Vagina (tissue), 2 donors: ENCODE data around the gene MSH3.

Experiments
- POLR2A ChIP-seq, 2 donors: fragments of 450-650 bp; IDR thresholded peaks; one replicate each; pipeline ENCODE4 v1.6.1; 2017; ENCODE audit warnings: antibody characterized with exemption in 2 of 2, mild to moderate bottlenecking in 2 of 2, moderate library complexity in 2 of 2
- POLR2AphosphoS5 ChIP-seq, 2 donors: sonication (generic); formaldehyde crosslinking; IDR thresholded peaks; one replicate each; pipeline ENCODE4 v1.9.0; 2017; ENCODE audit warnings: antibody characterized with exemption in 2 of 2, mild to moderate bottlenecking in 2 of 2, low read depth in 1 of 2; ENCODE audit not compliant: insufficient read depth in 1 of 2
- TF ChIP-seq, protein P1 (sequence below), 3 experiments: fragments of 450-650 bp in 2 of 3; fragments of 200-600 bp in 1 of 3; sonication (generic) in 1 of 3; IDR thresholded peaks; one replicate each; pipeline ENCODE4 v1.5.1; 2017 to 2019; ENCODE audit warnings: antibody characterized with exemption in 3 of 3, mild to moderate bottlenecking in 2 of 3, moderate library complexity in 2 of 3

GRCh38 chr5:80921026-80921425 is 266.6 kb downstream of the MSH3 start:
- TF ChIP-seq, protein P1, sequence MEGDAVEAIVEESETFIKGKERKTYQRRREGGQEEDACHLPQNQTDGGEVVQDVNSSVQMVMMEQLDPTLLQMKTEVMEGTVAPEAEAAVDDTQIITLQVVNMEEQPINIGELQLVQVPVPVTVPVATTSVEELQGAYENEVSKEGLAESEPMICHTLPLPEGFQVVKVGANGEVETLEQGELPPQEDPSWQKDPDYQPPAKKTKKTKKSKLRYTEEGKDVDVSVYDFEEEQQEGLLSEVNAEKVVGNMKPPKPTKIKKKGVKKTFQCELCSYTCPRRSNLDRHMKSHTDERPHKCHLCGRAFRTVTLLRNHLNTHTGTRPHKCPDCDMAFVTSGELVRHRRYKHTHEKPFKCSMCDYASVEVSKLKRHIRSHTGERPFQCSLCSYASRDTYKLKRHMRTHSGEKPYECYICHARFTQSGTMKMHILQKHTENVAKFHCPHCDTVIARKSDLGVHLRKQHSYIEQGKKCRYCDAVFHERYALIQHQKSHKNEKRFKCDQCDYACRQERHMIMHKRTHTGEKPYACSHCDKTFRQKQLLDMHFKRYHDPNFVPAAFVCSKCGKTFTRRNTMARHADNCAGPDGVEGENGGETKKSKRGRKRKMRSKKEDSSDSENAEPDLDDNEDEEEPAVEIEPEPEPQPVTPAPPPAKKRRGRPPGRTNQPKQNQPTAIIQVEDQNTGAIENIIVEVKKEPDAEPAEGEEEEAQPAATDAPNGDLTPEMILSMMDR (IDR thresholded peaks at IDR 0.05), result no peak
- TF ChIP-seq POLR2AphosphoS5 (IDR thresholded peaks at IDR 0.05; ENCODE audit: insufficient read depth in 1 of 2, low read depth in 1 of 2) (no peak), POLR2A (IDR thresholded peaks at IDR 0.05) (no peak)
